Effector memory CD8-positive, alpha-beta T cell (primary cell): ENCODE measurements around the gene MYH4.

Source experiments
- ATAC-seq: fragments of 150-1000 bp; cut with Tn5 transposase; replicated peaks from 2 replicates; pipeline ENCODE4 v1.10.0; 2021; ENCODE audit warnings: mild to moderate bottlenecking, moderate library complexity
- DNase-seq, 3 experiments: peaks; one replicate each; pipeline ENCODE4 v3.0.0; 2021
- H3K27ac Mint-ChIP-seq, 2 donors: one replicate each; pipeline ENCODE4 v1.8.0; 2022; ENCODE audit warnings: mild to moderate bottlenecking in 2 of 2, mixed read lengths in 2 of 2, moderate library complexity in 2 of 2
- H3K27me3 Mint-ChIP-seq, 2 donors: one replicate each; pipeline ENCODE4 v1.8.0; 2022; ENCODE audit warnings: mixed read lengths in 2 of 2
- H3K36me3 Mint-ChIP-seq: one replicate; pipeline ENCODE4 v1.8.0; 2022; ENCODE audit warnings: mild to moderate bottlenecking, moderate library complexity, mixed read lengths; ENCODE audit not compliant: insufficient read depth
- H3K4me1 Mint-ChIP-seq, 2 donors: one replicate each; pipeline ENCODE4 v1.8.0; 2022; ENCODE audit warnings: low read depth in 2 of 2, mixed read lengths in 2 of 2
- H3K4me3 Mint-ChIP-seq, 2 donors: one replicate each; pipeline ENCODE4 v1.8.0; 2022; ENCODE audit warnings: mild to moderate bottlenecking in 2 of 2, mixed read lengths in 2 of 2, moderate library complexity in 2 of 2
- H3K9me3 Mint-ChIP-seq, 2 donors: one replicate each; pipeline ENCODE4 v1.8.0; 2022; ENCODE audit warnings: mixed read lengths in 2 of 2

Gene MYH4

DNA sequence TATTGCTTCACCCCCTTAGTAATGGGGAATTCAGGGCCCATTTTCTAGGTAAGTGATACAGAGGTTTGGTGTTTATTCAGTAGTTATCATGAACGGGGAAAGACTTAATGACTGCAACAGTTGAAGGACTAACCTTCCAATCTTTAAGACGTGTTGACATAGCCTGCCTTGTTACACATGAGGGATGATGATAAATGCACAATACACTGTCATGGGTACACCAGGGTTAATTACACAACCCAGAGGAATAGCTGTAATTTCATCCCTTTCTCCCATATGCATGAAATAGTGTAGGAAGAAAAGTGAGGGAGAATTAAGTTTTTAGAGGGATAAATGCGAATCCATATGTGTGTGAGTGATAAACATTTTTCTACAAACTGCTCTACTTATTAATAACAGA, 10.7 kb downstream of the MYH4 start:
- no peaks in the 10 kb centered on the region for H3K9me3 Mint-ChIP-seq
- H3K27me3 Mint-ChIP-seq: peaks cover 23 to 36% of the 10 kb centered on the region in 2 donors
- H3K4me1 Mint-ChIP-seq: no peaks in the 10 kb centered on the region
- no peak overlapping the region for H3K4me3 Mint-ChIP-seq
- no peak for DNase-seq
- H3K27ac Mint-ChIP-seq: no peak overlapping the region
- ATAC-seq: no peak
- no peaks in the 10 kb centered on the region for H3K36me3 Mint-ChIP-seq

DNA sequence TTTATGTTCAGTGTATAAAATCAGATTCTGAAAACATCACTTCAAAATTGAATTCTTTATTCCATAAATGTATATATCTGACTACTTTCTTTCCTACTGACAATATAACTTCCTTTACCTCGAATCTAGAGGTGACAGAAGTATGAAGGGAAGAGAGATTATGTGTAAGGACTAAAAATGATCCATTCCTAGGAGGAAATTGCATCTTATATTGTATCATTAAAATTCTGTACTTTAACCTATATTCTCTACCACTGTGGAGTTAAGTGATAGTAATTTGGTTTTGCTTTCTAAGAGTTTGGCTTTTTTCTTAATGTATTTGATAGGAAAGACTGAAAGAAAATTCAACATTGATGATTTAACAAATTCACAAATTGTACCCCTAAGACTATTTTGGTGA, 11.4 kb downstream of the MYH4 start:
- Mint-ChIP-seq H3K4me3 (no peak overlapping the region), H3K9me3 (no peaks in the 10 kb centered on the region), H3K27ac (no peak overlapping the region), H3K4me1 (no peaks in the 10 kb centered on the region), H3K27me3 (peaks cover 21 to 37% of the 10 kb centered on the region in 2 donors), H3K36me3 (no peaks in the 10 kb centered on the region)
- no peak for ATAC-seq
- DNase-seq: no peak

DNA sequence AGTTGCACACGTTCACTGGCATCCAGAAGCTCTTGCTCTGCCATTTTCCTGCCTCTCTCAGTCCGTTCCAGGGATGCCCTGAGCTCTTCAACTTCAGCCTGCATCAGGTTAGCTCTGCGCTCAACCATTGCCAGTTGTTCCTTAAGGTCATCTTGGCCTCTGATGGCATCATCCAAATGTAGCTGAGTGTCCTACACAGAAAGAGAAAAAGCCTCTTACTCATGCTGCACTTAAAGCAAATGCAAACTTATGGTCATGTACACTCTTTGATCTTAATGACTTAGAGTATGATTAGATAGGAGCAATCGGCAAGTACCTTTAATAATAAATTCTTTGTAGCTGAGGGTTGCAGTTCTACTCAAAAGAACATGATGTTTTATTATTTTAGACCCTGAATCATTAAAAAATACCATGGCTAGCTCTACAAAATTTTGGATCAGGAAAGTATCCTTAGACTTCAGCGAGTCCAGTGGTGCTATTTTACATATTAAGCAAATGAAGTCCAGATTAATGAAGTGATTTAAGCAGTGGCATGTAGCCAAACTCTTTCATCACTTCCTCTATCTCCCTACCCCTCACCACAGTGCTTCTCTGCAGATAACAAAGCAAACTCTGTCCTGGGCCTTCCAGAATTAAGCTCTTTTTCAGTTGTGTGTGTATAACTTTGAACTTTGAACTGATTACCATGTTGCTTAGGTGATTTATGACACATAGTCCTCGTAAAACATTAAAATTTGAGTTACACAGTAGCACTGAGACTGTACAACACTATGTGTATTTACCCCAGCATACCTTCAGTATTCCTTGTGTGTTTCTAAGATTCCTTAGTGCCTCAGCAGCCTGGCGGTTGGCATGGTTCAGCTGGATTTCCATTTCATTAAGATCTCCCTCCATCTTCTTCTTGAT, 22.1 kb downstream of the MYH4 start:
- no peaks in the 10 kb centered on the region for H3K36me3 Mint-ChIP-seq
- DNase-seq (no peak), ATAC-seq (no peak)
- H3K27me3 Mint-ChIP-seq: peaks cover 52 to 53% of the 10 kb centered on the region in 2 donors
- H3K4me1 Mint-ChIP-seq: no peaks in the 10 kb centered on the region
- no peaks in the 10 kb centered on the region for H3K9me3 Mint-ChIP-seq
- H3K4me3 Mint-ChIP-seq: no peak overlapping the region
- no peak overlapping the region for H3K27ac Mint-ChIP-seq

DNA sequence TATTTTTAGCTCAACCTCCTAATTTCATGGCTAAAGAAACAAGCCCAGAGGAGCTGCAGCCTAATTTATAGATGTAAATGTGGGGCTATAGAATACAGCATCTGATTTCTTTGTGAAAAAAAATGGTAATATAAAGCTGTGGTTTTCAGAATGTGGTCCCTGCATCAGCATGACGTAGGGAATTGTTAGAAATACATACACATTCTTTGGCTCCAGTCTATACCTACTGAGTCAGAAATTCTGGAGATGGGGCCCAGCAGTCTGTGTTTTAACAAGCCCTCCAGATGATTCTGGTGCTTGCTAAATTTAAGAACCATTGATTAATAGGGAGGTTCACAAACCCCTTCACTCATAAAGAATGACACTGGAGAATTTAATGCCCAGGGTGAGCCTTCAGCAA, 29.5 kb downstream of the MYH4 start:
- DNase-seq: no peak
- ATAC-seq: no peak
- H3K9me3 Mint-ChIP-seq: no peaks in the 10 kb centered on the region
- H3K4me1 Mint-ChIP-seq: no peaks in the 10 kb centered on the region
- no peaks in the 10 kb centered on the region for H3K36me3 Mint-ChIP-seq
- no peak overlapping the region for H3K4me3 Mint-ChIP-seq
- H3K27ac Mint-ChIP-seq: no peak overlapping the region
- peaks cover 57 to 72% of the 10 kb centered on the region in 2 donors for H3K27me3 Mint-ChIP-seq

DNA sequence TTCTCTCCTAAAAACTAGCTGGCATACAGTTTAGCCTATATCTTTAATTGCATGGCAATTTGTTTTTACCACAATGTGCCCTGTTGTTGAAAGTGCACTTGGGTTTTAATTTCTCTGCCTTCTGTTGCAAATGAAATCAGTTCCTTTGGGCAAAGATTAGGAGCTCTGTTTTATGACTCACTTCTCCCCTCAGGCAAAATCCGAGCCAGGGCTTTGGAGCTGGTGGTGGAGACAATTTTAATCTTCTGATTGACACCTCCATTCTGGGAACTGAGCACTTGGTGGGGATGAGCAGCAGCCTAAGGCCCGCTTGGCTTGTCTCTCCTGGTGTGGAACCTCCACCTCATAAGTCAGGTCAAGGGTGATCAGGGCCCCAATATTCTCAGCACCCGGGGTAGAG, 34.3 kb downstream of the MYH4 start:
- ATAC-seq (no peak), DNase-seq (no peak)
- no peaks in the 10 kb centered on the region for H3K4me1 Mint-ChIP-seq
- peaks cover 36 to 79% of the 10 kb centered on the region in 2 donors for H3K27me3 Mint-ChIP-seq
- no peaks in the 10 kb centered on the region for H3K36me3 Mint-ChIP-seq
- H3K27ac Mint-ChIP-seq: no peak overlapping the region
- peaks cover 0 to 3% of the 10 kb centered on the region in 2 donors for H3K9me3 Mint-ChIP-seq
- H3K4me3 Mint-ChIP-seq: no peak overlapping the region

DNA sequence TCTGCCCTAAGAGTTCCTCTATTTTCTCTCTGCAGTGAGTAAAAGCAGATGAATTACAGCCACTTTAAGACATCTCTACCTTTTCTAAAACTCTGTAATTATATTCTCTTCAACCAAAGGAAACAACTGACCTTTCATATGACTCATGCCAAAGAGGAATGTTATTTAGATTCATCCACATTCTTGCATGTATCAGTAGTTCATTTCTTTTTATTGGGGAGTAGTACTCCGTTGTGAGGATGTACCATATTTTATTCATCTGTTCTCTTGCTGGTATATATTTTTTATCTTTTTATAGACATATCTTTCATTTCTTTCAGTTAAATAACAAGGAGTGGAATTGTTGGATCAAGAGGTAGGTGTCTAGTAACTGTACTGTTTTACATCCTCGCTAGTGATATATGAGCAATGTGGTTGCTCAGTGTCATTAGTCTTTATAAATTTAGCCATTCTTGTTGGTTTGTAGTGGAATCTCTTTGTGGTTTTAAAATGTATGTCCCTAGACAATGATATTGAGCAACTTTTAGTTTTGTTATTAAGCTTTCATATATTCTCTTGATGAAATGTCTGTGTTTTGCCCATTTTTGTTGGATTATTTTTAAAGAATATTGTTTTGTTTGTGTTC, 39.8 kb downstream of the MYH4 start:
- Mint-ChIP-seq H3K27me3 (peaks cover 19 to 42% of the 10 kb centered on the region in 2 donors), H3K27ac (no peak overlapping the region), H3K4me1 (no peaks in the 10 kb centered on the region), H3K36me3 (no peaks in the 10 kb centered on the region), H3K4me3 (no peak overlapping the region), H3K9me3 (peaks cover 0 to 3% of the 10 kb centered on the region in 2 donors)
- DNase-seq: no peak
- no peak for ATAC-seq

DNA sequence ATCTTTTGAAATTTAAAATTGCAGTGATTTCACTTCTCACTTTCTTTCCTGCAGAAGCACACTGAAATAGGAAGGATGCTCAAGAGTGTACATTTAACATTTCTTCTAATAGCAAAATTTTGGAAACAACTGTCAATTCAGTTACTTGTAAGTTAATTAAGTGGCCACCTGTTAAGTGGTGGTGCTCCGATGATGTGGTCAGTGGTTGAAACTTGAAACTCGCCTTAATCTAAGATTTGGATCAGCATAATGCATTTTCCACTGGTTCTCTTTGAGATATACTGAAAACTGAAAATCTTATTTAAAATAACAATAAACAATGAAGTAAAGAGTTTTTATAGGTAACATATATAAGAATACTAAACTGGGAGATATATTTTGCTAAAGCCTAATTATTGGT, 40.6 kb downstream of the MYH4 start:
- Mint-ChIP-seq H3K27me3 (peaks cover 19 to 41% of the 10 kb centered on the region in 2 donors), H3K9me3 (peaks cover 0 to 3% of the 10 kb centered on the region in 2 donors), H3K27ac (no peak overlapping the region), H3K4me3 (no peak overlapping the region), H3K4me1 (no peaks in the 10 kb centered on the region), H3K36me3 (no peaks in the 10 kb centered on the region)
- ATAC-seq (no peak), DNase-seq (no peak)

DNA sequence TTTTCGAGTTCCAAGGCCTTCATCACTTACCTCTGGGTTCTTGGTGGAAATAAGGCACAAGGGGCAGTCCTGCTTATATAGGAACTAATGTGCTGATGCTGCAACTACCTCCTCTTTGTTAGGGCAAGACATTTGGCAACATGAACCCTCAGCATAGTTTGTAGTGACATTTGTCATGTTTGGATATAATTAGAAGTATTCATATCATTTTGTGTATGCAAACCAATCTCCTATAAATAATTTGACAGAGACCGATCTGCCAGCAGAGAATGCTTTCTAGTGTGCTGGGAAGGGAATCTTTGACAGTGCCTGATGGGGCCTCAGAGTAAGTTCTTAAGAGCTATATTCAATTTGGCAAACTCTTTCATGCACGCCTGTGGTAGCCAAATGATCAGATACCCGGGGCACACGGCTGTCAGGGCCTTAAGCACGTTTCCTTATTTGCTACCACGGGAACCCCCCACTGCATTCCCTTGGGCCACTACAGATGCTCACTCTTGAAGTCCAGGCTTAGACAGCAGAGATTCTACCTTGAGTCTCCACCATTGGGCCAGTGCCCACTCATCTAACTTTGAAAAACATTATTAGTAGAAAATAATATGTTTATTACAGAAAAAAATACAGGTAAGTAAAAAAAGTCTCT, 47.3 kb downstream of the MYH4 start, which contains the start of gene MYH8:
TSS of gene MYH8 (minus strand) at position 51 of the 643 bp plus-strand sequence. CDS start 1,723 bp downstream, outside the sequence.
- no peak for DNase-seq
- Mint-ChIP-seq H3K36me3 (no peaks in the 10 kb centered on the region), H3K9me3 (no peaks in the 10 kb centered on the region), H3K27ac (no peak within 1 kb of the TSS), H3K4me1 (no peaks in the 10 kb centered on the region), H3K4me3 (no peak within 1 kb of the TSS), H3K27me3 (peaks cover 4 to 8% of the 10 kb centered on the region in 2 donors)
- no peak for ATAC-seq

DNA sequence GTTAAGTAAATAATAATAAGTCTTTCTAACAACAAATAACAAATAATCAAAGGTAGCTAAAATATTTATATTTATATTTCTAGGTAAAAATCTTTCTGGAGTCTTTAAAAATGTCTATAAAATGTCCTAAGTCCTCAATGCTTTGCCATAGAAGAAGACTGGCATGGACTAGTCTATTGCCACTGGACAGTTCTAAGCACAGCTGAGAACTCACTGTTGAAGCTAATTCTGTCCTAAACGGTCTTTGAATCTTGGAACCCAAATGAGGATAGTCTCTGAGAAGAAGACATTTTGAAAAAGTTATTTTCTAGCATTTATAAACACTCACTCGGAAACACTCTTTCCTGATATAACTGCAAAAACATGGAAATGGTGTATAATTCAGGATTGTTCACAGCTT, 48.1 kb downstream of the MYH4 start:
- Mint-ChIP-seq H3K27me3 (peaks cover 0 to 5% of the 10 kb centered on the region in 2 donors), H3K9me3 (no peaks in the 10 kb centered on the region), H3K4me1 (no peaks in the 10 kb centered on the region), H3K27ac (no peak overlapping the region), H3K36me3 (no peaks in the 10 kb centered on the region), H3K4me3 (no peak overlapping the region)
- ATAC-seq: no peak
- no peak for DNase-seq

DNA sequence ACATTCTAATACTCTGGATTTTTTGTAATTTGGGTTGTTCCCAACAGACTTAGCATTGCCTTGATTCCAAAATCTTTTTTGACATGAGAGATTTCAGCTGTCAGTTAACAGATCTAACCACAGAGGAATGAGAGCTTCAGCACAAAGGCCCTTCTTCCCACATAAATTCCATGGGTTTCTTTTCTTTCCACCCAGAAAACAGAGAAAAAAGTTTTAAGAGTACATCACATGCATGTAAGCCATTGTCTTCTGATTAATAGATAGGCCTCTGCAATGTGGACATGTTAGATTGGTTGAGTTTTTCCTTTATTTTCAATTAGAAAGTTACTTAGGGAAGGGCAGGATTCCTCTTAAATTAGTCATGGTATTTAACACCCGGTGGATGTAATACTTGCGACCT, 48.5 kb downstream of the MYH4 start:
- H3K4me3 Mint-ChIP-seq: no peak overlapping the region
- peaks cover 0 to 3% of the 10 kb centered on the region in 2 donors for H3K4me1 Mint-ChIP-seq
- DNase-seq (no peak), ATAC-seq (no peak)
- peaks cover 0 to 9% of the 10 kb centered on the region in 2 donors for H3K27me3 Mint-ChIP-seq
- no peaks in the 10 kb centered on the region for H3K9me3 Mint-ChIP-seq
- H3K27ac Mint-ChIP-seq: no peak overlapping the region
- no peaks in the 10 kb centered on the region for H3K36me3 Mint-ChIP-seq

DNA sequence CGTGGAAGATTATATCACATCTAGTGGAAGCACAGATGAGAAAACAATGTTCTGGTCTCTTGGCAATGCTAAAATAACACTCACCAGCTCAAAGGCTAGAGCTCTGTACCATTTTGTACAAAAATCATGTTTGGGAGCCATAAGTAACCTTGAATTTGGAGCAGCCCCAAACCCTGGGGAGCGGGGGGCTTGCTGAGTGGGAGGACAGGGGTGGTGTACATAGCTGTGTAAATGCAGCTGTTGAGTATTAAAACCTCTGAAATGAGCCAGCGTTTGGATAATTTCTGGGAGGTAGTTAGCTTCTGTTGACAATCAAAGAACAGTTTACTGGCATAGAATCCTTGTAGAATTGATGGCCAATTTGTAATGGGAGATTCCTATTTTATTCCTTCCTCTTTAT, 51.9 kb downstream of the MYH4 start:
- Mint-ChIP-seq H3K9me3 (no peaks in the 10 kb centered on the region), H3K27me3 (peaks cover 8 to 20% of the 10 kb centered on the region in 2 donors), H3K36me3 (no peaks in the 10 kb centered on the region), H3K4me3 (no peak overlapping the region), H3K27ac (no peak overlapping the region), H3K4me1 (peaks cover 0 to 3% of the 10 kb centered on the region in 2 donors)
- DNase-seq: no peak
- ATAC-seq: no peak

DNA sequence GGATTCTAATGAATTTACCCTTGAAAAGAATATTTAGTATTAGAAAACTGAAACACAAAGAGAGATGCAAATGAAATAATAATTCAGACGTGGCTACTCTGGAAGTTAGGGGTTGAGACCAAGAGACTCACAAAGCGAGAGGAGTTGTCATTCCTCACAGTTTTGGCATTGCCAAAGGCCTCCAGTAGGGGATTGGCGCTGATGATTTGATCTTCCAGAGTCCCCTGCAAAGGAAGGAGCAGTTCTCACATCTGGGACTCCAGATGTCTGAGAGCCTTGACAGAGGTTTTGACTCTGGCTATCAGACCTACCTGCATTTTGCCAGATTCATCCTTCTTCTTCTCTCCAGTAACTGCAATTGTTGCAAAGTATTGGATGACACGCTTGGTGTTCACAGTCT, 54.2 kb downstream of the MYH4 start:
- H3K27ac Mint-ChIP-seq: no peak overlapping the region
- no peak overlapping the region for H3K4me3 Mint-ChIP-seq
- DNase-seq (no peak), ATAC-seq (no peak)
- peaks cover 11 to 25% of the 10 kb centered on the region in 2 donors for H3K27me3 Mint-ChIP-seq
- H3K9me3 Mint-ChIP-seq: no peaks in the 10 kb centered on the region
- no peaks in the 10 kb centered on the region for H3K36me3 Mint-ChIP-seq
- peaks cover 0 to 3% of the 10 kb centered on the region in 2 donors for H3K4me1 Mint-ChIP-seq

DNA sequence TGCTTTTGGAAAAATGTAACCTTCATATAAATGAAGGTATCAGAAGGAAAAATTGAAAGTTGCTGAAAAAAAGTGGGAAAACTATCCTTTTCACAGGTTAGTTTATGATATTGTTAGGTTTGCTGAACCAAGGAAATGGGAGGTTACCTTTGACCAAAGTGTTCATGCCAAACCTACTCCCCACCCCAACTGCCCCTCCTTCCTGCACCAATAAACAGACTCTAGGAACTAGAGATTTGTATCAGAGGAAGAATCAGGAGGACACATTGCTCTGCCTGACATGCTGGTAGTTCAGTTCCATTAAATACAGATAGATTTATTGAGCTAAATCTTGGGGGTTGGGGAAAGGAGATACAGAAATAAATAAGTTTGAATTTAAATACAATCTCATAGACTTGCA, 65.8 kb downstream of the MYH4 start:
- peaks cover 11 to 25% of the 10 kb centered on the region in 2 donors for H3K27me3 Mint-ChIP-seq
- H3K36me3 Mint-ChIP-seq: no peaks in the 10 kb centered on the region
- no peaks in the 10 kb centered on the region for H3K9me3 Mint-ChIP-seq
- no peak overlapping the region for H3K27ac Mint-ChIP-seq
- DNase-seq: no peak
- H3K4me3 Mint-ChIP-seq: no peak overlapping the region
- ATAC-seq: no peak
- no peaks in the 10 kb centered on the region for H3K4me1 Mint-ChIP-seq
